Vagina (tissue), 2 donors: ENCODE measurements around the gene FHDC1. TPM values are rescaled to one million over a fixed set of nuclear protein-coding genes. Genes with fewer than 3 reads are reported as not detected.

Source experiments
- DNase-seq, 2 donors: peaks; one replicate each; pipeline ENCODE4 v3.0.0-alpha.2; 2017; ENCODE audit errors: extremely low spot score in 2 of 2
- H3K27ac ChIP-seq: fragments of 200-600 bp; sonication (generic); one replicate; pipeline ENCODE4 v1.5.1; 2019
- H3K27me3 ChIP-seq: fragments of 200-600 bp; sonication (generic); one replicate; pipeline ENCODE4 v1.5.1; 2019
- H3K36me3 ChIP-seq, 2 donors: fragments of 200-600 bp; sonication (generic); one replicate each; pipeline ENCODE4 v1.5.1; 2017 to 2019
- H3K4me1 ChIP-seq: fragments of 200-600 bp; sonication (generic); one replicate; pipeline ENCODE4 v1.5.1; 2019
- H3K4me3 ChIP-seq, 2 donors: fragments of 200-600 bp; sonication (generic); 1 replicate in 1 of 2; 2 replicates in 1 of 2; pipeline ENCODE4 v1.5.1; 2016 to 2019
- H3K9me3 ChIP-seq: fragments of 200-600 bp; sonication (generic); one replicate; pipeline ENCODE4 v1.5.1; 2019
- POLR2A ChIP-seq, 2 donors: fragments of 450-650 bp; IDR thresholded peaks; one replicate each; pipeline ENCODE4 v1.6.1; 2017; ENCODE audit warnings: antibody characterized with exemption in 2 of 2, mild to moderate bottlenecking in 2 of 2, moderate library complexity in 2 of 2
- POLR2AphosphoS5 ChIP-seq, 2 donors: sonication (generic); formaldehyde crosslinking; IDR thresholded peaks; one replicate each; pipeline ENCODE4 v1.9.0; 2017; ENCODE audit warnings: antibody characterized with exemption in 2 of 2, mild to moderate bottlenecking in 2 of 2, low read depth in 1 of 2; ENCODE audit not compliant: insufficient read depth in 1 of 2
- intact Hi-C: fragments of 100-400 bp; cut with DNase I; formaldehyde crosslinking; loops from one replicate; pipeline ENCODE4 v1.15.1; 2023
- total RNA-seq: library from RNA; depleted of rRNA; stranded (reverse); fragments of >200 nt; gene quantifications from one replicate; pipeline ENCODE4 v1.2.3, GENCODE V29; 2016
- TF ChIP-seq, protein P1 (sequence below), 3 experiments: fragments of 450-650 bp in 2 of 3; fragments of 200-600 bp in 1 of 3; sonication (generic) in 1 of 3; IDR thresholded peaks; one replicate each; pipeline ENCODE4 v1.5.1; 2017 to 2019; ENCODE audit warnings: antibody characterized with exemption in 3 of 3, mild to moderate bottlenecking in 2 of 3, moderate library complexity in 2 of 3

The FHDC1 gene
- total RNA-seq, 1 donor from 2014 or later, result 6.4 TPM

DNA sequence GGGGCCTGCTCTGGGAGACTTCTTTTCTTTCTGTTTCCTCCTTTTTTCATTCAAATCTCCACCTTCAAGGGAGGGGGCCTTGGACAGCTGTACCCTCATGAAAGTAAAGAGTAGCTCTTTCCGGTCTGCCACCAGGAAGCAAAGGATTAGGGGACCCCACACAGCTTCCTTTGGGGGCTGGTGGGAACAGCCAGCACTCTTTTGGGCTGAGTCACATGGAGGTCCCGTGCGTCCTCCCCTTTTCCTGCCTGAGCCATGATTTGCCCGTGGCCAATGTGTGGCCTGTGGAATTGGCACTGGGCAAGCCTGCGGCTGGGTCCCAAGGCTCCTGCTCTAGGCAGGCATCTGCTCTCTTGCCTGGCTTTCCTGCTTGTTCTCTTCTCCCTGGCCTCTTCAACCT lies 65.5 kb downstream of the FHDC1 start:
- no peaks in the 10 kb centered on the region for H3K27me3 ChIP-seq
- no peak overlapping the region for H3K4me3 ChIP-seq
- H3K4me1 ChIP-seq, result peaks cover 20% of the 10 kb centered on the region
- no peaks in the 10 kb centered on the region for H3K9me3 ChIP-seq
- no peak for DNase-seq
- no peaks in the 10 kb centered on the region for H3K36me3 ChIP-seq
- H3K27ac ChIP-seq, result no peak overlapping the region
- TF ChIP-seq POLR2AphosphoS5 (IDR thresholded peaks at IDR 0.05; ENCODE audit: insufficient read depth in 1 of 2, low read depth in 1 of 2) (no peak), POLR2A (IDR thresholded peaks at IDR 0.05) (no peak)
- TF ChIP-seq, protein P1, sequence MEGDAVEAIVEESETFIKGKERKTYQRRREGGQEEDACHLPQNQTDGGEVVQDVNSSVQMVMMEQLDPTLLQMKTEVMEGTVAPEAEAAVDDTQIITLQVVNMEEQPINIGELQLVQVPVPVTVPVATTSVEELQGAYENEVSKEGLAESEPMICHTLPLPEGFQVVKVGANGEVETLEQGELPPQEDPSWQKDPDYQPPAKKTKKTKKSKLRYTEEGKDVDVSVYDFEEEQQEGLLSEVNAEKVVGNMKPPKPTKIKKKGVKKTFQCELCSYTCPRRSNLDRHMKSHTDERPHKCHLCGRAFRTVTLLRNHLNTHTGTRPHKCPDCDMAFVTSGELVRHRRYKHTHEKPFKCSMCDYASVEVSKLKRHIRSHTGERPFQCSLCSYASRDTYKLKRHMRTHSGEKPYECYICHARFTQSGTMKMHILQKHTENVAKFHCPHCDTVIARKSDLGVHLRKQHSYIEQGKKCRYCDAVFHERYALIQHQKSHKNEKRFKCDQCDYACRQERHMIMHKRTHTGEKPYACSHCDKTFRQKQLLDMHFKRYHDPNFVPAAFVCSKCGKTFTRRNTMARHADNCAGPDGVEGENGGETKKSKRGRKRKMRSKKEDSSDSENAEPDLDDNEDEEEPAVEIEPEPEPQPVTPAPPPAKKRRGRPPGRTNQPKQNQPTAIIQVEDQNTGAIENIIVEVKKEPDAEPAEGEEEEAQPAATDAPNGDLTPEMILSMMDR (IDR thresholded peaks at IDR 0.05), result no peak
- intact Hi-C loops, result no loop called here

DNA sequence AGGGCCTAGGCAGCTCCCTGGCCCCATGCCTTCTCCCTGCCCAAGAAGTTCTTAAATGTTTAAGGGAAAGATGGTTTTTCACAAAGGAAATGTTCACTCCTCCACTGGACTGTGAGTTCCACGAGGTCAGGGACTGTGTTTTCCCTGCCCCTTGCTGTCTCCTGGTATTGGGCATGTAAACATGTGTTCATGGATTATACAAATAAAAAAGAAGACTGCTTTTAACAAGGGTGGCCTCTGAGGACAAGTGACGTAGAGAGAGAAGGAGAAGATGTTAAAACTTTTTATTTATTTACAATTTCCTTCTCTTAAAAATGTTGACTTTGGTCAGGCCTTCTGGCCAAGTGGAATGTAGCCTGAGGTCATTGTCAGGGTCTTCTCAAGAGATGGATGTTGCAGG lies 66.0 kb downstream of the FHDC1 start:
- intact Hi-C loops, result no loop called here
- H3K36me3 ChIP-seq, result no peaks in the 10 kb centered on the region
- H3K9me3 ChIP-seq, result no peaks in the 10 kb centered on the region
- no peak for DNase-seq
- H3K27ac ChIP-seq, result no peak overlapping the region
- peaks cover 15% of the 10 kb centered on the region for H3K4me1 ChIP-seq
- H3K27me3 ChIP-seq, result no peaks in the 10 kb centered on the region
- TF ChIP-seq, protein P1 (IDR thresholded peaks at IDR 0.05), result no peak
- TF ChIP-seq POLR2AphosphoS5 (IDR thresholded peaks at IDR 0.05; ENCODE audit: insufficient read depth in 1 of 2, low read depth in 1 of 2), result no peak
- no peak for TF ChIP-seq POLR2A (IDR thresholded peaks at IDR 0.05)
- H3K4me3 ChIP-seq, result no peak overlapping the region

DNA sequence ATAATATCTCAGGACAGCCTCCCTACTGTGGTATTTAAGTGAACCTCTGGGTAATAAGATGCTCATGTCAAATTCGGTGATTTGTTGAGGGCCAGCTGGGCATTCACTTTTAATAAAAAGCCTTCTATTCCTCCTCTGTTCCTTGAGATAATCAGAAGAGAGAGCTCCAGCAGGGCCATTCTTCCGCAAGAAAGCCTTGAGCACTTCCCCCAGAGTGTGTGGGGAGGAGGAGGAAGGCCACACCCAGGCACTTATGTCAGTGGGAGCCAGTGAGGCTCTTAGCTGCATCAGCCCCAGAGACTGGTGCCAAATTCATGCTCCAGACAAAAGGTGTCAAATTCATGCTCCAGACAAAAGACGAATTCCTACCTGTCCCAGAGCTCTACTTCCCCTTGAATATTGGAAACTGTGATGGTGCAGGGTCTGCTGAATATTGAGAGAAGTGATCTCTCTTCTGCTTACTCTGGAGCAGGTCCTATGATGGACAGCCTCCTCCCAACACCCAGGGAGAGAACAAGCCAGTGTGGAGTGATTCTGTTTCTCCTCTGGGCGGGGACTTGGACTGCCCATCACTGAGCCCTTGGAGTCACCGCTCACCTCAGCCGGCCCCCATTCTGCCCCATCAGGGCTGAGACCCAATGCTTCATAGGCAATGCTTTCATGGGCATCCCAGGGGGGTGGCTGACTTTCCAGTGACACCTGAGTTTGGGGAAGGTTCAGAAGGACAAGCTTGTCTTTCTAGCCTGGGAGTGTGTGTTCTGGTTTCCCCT lies 68.1 kb downstream of the FHDC1 start:
- intact Hi-C loops, result no loop called here
- no peaks in the 10 kb centered on the region for H3K36me3 ChIP-seq
- peaks cover 5% of the 10 kb centered on the region for H3K4me1 ChIP-seq
- H3K9me3 ChIP-seq, result no peaks in the 10 kb centered on the region
- TF ChIP-seq POLR2A (IDR thresholded peaks at IDR 0.05), result no peak
- TF ChIP-seq POLR2AphosphoS5 (IDR thresholded peaks at IDR 0.05; ENCODE audit: insufficient read depth in 1 of 2, low read depth in 1 of 2), result no peak
- TF ChIP-seq, protein P1 (IDR thresholded peaks at IDR 0.05), result no peak
- no peak for DNase-seq
- H3K4me3 ChIP-seq, result no peak overlapping the region
- no peaks in the 10 kb centered on the region for H3K27me3 ChIP-seq
- H3K27ac ChIP-seq, result no peak overlapping the region

DNA sequence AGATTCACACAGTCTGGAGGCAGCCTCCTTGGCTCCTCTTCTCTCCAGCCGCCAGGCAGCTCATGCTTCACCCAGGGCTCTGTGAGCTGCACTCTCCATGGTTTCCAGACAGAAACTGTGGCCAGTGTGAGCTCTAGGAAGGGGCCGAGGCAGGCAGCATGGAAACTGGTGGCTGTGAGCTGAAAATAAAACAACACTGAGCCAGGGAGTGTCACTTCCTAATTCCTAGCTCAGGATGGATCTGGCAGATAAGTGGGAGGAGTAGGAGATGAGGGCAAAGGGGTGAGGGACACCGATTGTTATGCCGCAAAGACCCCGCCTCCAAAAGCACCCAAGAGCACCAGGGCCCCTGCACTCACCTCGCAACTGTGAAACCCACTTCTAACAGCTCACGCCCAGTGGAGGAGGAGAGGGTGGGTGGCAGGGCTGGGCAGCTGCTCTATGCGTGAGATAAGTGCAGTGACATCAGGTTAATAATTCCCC lies 69.8 kb downstream of the FHDC1 start:
- no peak for DNase-seq
- TF ChIP-seq, protein P1 (IDR thresholded peaks at IDR 0.05), result no peak
- TF ChIP-seq POLR2AphosphoS5 (IDR thresholded peaks at IDR 0.05; ENCODE audit: insufficient read depth in 1 of 2, low read depth in 1 of 2), result no peak
- no peak for TF ChIP-seq POLR2A (IDR thresholded peaks at IDR 0.05)
- intact Hi-C loops, result no loop called here
- H3K36me3 ChIP-seq, result no peaks in the 10 kb centered on the region
- H3K4me1 ChIP-seq, result no peaks in the 10 kb centered on the region
- no peaks in the 10 kb centered on the region for H3K9me3 ChIP-seq
- no peaks in the 10 kb centered on the region for H3K27me3 ChIP-seq
- no peak overlapping the region for H3K27ac ChIP-seq
- no peak overlapping the region for H3K4me3 ChIP-seq

DNA sequence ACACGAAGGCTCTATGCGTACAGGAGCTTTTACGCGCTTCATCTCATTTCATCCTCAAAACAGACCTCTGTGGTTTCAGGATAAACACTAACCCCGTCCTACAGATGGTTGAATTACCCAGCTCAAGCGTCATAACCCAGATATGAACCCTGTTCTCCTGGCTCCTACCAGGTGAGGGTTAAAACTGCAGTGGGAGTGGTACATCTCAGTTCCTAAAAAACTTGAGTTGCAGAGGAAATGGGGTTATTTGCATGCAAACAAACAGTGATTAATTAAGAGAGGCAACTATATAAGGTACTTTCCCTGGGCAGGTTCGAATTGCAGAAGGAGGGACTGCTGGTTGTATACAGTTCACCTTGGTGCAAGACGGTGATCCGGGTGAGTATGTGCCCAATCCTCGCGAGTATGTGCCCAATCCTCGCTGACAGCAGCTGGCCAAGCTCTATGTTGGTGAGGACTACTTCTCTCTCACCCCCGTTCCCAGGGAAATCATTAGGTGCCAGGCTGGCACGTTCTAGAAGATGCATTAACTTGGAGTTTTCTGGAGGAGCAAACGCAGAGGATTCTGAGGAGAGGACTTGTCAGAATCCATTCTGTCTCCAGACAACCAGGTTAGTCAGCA lies 72.6 kb downstream of the FHDC1 start:
- Histone ChIP-seq H3K27ac (no peak overlapping the region), H3K9me3 (no peaks in the 10 kb centered on the region), H3K4me1 (no peaks in the 10 kb centered on the region), H3K27me3 (no peaks in the 10 kb centered on the region), H3K36me3 (no peaks in the 10 kb centered on the region), H3K4me3 (no peak overlapping the region)
- no peak for TF ChIP-seq POLR2AphosphoS5 (IDR thresholded peaks at IDR 0.05; ENCODE audit: insufficient read depth in 1 of 2, low read depth in 1 of 2)
- TF ChIP-seq, protein P1 (IDR thresholded peaks at IDR 0.05), result no peak
- no peak for TF ChIP-seq POLR2A (IDR thresholded peaks at IDR 0.05)
- no peak for DNase-seq
- intact Hi-C loops, result no loop called here
